Thyroid gland (tissue), 4 donors: Measurements from ENCODE around the gene PSMF1.

Source experiments
- CTCF ChIP-seq, 6 experiments: fragments of 200-600 bp in 3 of 6; fragments of 450-650 bp in 3 of 6; sonication (generic) in 3 of 6; IDR thresholded peaks; one replicate each; pipeline ENCODE4 v1.5.1; 2016 to 2019; ENCODE audit warnings: antibody characterized with exemption in 6 of 6, mild to moderate bottlenecking in 2 of 6, inconsistent platforms in 1 of 6, moderate library complexity in 1 of 6
- POLR2A ChIP-seq, 2 donors: fragments of 450-650 bp; IDR thresholded peaks; one replicate each; pipeline ENCODE4 v1.6.1; 2017; ENCODE audit warnings: antibody characterized with exemption in 2 of 2, mild to moderate bottlenecking in 2 of 2, moderate library complexity in 1 of 2

GRCh38 chr20:1154226-1154625 is 35.8 kb downstream of the PSMF1 start:
- TF ChIP-seq CTCF (IDR thresholded peaks at IDR 0.05) (no peak), POLR2A (IDR thresholded peaks at IDR 0.05) (no peak)
